IPS-15b (cell line): ENCODE results near the gene BRSK2.

Experiments
- H3K27me3 ChIP-seq: one replicate; pipeline ENCODE4 v1.6.1; 2013; ENCODE audit warnings: low read length; ENCODE audit not compliant: control insufficient read depth, insufficient read depth
- H3K36me3 ChIP-seq: one replicate; pipeline ENCODE4 v1.6.1; 2013; ENCODE audit warnings: low read length; ENCODE audit not compliant: control insufficient read depth, insufficient read depth
- H3K4me1 ChIP-seq: one replicate; pipeline ENCODE4 v1.6.1; 2013; ENCODE audit warnings: mild to moderate bottlenecking, low read length; ENCODE audit not compliant: control insufficient read depth, insufficient read depth
- H3K4me3 ChIP-seq: one replicate; pipeline ENCODE4 v1.5.1; 2013; ENCODE audit warnings: low read depth, low read length
- H3K9ac ChIP-seq: one replicate; pipeline ENCODE4 v1.6.1; 2013; ENCODE audit warnings: low read depth, mild to moderate bottlenecking, low read length
- H3K9me3 ChIP-seq: one replicate; pipeline ENCODE4 v1.6.1; 2013; ENCODE audit warnings: mild to moderate bottlenecking, low read length; ENCODE audit not compliant: control insufficient read depth, insufficient read depth

The BRSK2 gene

GRCh38 chr11:1456596-1457325 lies 67.0 kb downstream of the BRSK2 start:
- H3K9ac ChIP-seq = no peak overlapping the region

GRCh38 chr11:1457326-1457680 lies 67.6 kb downstream of the BRSK2 start:
- no peak overlapping the region for H3K4me3 ChIP-seq
- H3K36me3 ChIP-seq = peaks cover 18% of the 10 kb centered on the region
- H3K9me3 ChIP-seq = no peaks in the 10 kb centered on the region
- no peaks in the 10 kb centered on the region for H3K27me3 ChIP-seq
- no peak overlapping the region for H3K9ac ChIP-seq
- H3K4me1 ChIP-seq = no peaks in the 10 kb centered on the region

More at GRCh38 chr11:1456596-1457325, 67.0 kb downstream of the BRSK2 start:
- Histone ChIP-seq H3K27me3 (no peaks in the 10 kb centered on the region), H3K4me1 (no peaks in the 10 kb centered on the region), H3K9me3 (no peaks in the 10 kb centered on the region), H3K4me3 (no peak overlapping the region), H3K36me3 (peaks cover 18% of the 10 kb centered on the region)

- H3K4me3 ChIP-seq = no peak overlapping the region
- no peak overlapping the region for H3K9ac ChIP-seq
- no peaks in the 10 kb centered on the region for H3K9me3 ChIP-seq
- H3K36me3 ChIP-seq = peaks cover 15% of the 10 kb centered on the region
- H3K4me1 ChIP-seq = no peaks in the 10 kb centered on the region
- H3K27me3 ChIP-seq = no peaks in the 10 kb centered on the region
Observed at GRCh38 chr11:1457856-1458255, 68.1 kb downstream of the BRSK2 start.

- Histone ChIP-seq H3K27me3 (no peaks in the 10 kb centered on the region), H3K9ac (no peak overlapping the region), H3K4me3 (no peak overlapping the region), H3K36me3 (peaks cover 13% of the 10 kb centered on the region), H3K4me1 (no peaks in the 10 kb centered on the region), H3K9me3 (no peaks in the 10 kb centered on the region)
Observed at GRCh38 chr11:1458340-1459218, 68.8 kb downstream of the BRSK2 start.

GRCh38 chr11:1459219-1459575 lies 69.5 kb downstream of the BRSK2 start:
- H3K4me3 ChIP-seq = no peak overlapping the region
- no peak overlapping the region for H3K9ac ChIP-seq
- H3K4me1 ChIP-seq = no peaks in the 10 kb centered on the region
- peaks cover 12% of the 10 kb centered on the region for H3K36me3 ChIP-seq
- no peaks in the 10 kb centered on the region for H3K9me3 ChIP-seq
- H3K27me3 ChIP-seq = no peaks in the 10 kb centered on the region

GRCh38 chr11:1459764-1460395 lies 70.1 kb downstream of the BRSK2 start:
- H3K9me3 ChIP-seq = no peaks in the 10 kb centered on the region

GRCh38 chr11:1460396-1460985 lies 70.8 kb downstream of the BRSK2 start:
- H3K36me3 ChIP-seq = peaks cover 9% of the 10 kb centered on the region
- H3K9me3 ChIP-seq = no peaks in the 10 kb centered on the region
- H3K27me3 ChIP-seq = no peaks in the 10 kb centered on the region
- no peak overlapping the region for H3K9ac ChIP-seq
- H3K4me1 ChIP-seq = no peaks in the 10 kb centered on the region
- no peak overlapping the region for H3K4me3 ChIP-seq

More at GRCh38 chr11:1459764-1460395, 70.1 kb downstream of the BRSK2 start:
- Histone ChIP-seq H3K4me1 (no peaks in the 10 kb centered on the region), H3K9ac (no peak overlapping the region), H3K4me3 (no peak overlapping the region), H3K36me3 (peaks cover 7% of the 10 kb centered on the region), H3K27me3 (no peaks in the 10 kb centered on the region)

- H3K27me3 ChIP-seq = no peaks in the 10 kb centered on the region
- H3K4me1 ChIP-seq = no peaks in the 10 kb centered on the region
- H3K4me3 ChIP-seq = no peak overlapping the region
- H3K36me3 ChIP-seq = peaks cover 8% of the 10 kb centered on the region
- H3K9me3 ChIP-seq = no peaks in the 10 kb centered on the region
- H3K9ac ChIP-seq = no peak overlapping the region
Observed at GRCh38 chr11:1460986-1461825, 71.5 kb downstream of the BRSK2 start.

- Histone ChIP-seq H3K36me3 (peaks cover 4% of the 10 kb centered on the region), H3K4me3 (no peak overlapping the region), H3K27me3 (no peaks in the 10 kb centered on the region), H3K4me1 (no peaks in the 10 kb centered on the region), H3K9me3 (no peaks in the 10 kb centered on the region), H3K9ac (no peak overlapping the region)
Observed at GRCh38 chr11:1461826-1462697, 72.3 kb downstream of the BRSK2 start.

GRCh38 chr11:1462698-1462975 lies 72.9 kb downstream of the BRSK2 start:
- peaks cover 4% of the 10 kb centered on the region for H3K36me3 ChIP-seq
- H3K9ac ChIP-seq = no peak overlapping the region
- no peaks in the 10 kb centered on the region for H3K27me3 ChIP-seq
- H3K9me3 ChIP-seq = no peaks in the 10 kb centered on the region
- no peaks in the 10 kb centered on the region for H3K4me1 ChIP-seq
- no peak overlapping the region for H3K4me3 ChIP-seq
